Measurements from ENCODE around the gene LTBP4. TPM values are rescaled to one million over a fixed set of nuclear protein-coding genes. Genes with fewer than 3 reads are reported as not detected.

Gene LTBP4
- polyA plus RNA-seq, 1 of the 3 experiments (the other 2 are of a cell fraction) = 24.8 TPM

DNA sequence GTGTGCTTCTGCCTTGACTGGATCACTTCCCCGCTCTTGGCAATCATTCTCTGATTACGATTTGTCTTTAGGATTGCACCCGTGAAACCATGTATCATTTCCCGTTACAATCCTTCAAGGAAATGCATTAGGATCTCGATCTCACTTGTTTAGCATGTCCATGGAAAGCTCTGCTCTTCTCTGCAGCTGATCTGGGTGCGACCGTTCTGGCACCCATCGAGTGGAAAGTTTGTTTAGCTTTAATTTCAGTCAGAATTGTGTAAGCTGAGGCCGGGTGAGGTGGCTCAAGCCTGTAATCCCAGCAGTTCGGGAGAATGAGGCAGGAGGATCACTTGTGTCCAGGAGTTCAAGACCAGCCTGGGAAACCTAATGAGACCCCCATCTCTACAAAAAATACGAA lies 58.4 kb downstream of the LTBP4 start:
- H2AFZ ChIP-seq (ENCODE audit: low read depth) = no peak overlapping the region; the same call in 1 of the 2 replicates
- H3K9ac ChIP-seq = no peak overlapping the region
- TF ChIP-seq CHD2 (IDR thresholded peaks at IDR 0.05; ENCODE audit: low read length, partially characterized antibody) (no peak), RXRA (IDR thresholded peaks at IDR 0.05; ENCODE audit: borderline replicate concordance, low read depth) (no peak), ELF1 (IDR thresholded peaks at IDR 0.05) (no peak), JUND (IDR thresholded peaks at IDR 0.05) (no peak), EP300 (IDR thresholded peaks at IDR 0.05; ENCODE audit: borderline replicate concordance in 1 of 2, low read depth in 1 of 2, low read length in 1 of 2) (no peak), TEAD4 (IDR thresholded peaks at IDR 0.05; ENCODE audit: borderline replicate concordance, insufficient read depth) (no peak), GABPA (IDR thresholded peaks at IDR 0.05; ENCODE audit: low read depth) (no peak), TAF1 (IDR thresholded peaks at IDR 0.05; ENCODE audit: borderline replicate concordance, low read depth, low read length) (no peak), TCF12 (IDR thresholded peaks at IDR 0.05) (no peak), FOSL2 (IDR thresholded peaks at IDR 0.05; ENCODE audit: borderline replicate concordance, low read depth) (no peak), PBX3 (IDR thresholded peaks at IDR 0.05) (no peak), YY1 (IDR thresholded peaks at IDR 0.05; ENCODE audit: low read depth) (no peak), CTCF (IDR thresholded peaks at IDR 0.05) (no peak), MEF2A (IDR thresholded peaks at IDR 0.05; ENCODE audit: borderline replicate concordance, low read depth) (no peak), NRF1 (IDR thresholded peaks at IDR 0.05; ENCODE audit: low read depth, low read length) (no peak), POLR2AphosphoS5 (IDR thresholded peaks at IDR 0.05; ENCODE audit: low read depth, low read length) (no peak)
- TF ChIP-seq, protein P1, sequence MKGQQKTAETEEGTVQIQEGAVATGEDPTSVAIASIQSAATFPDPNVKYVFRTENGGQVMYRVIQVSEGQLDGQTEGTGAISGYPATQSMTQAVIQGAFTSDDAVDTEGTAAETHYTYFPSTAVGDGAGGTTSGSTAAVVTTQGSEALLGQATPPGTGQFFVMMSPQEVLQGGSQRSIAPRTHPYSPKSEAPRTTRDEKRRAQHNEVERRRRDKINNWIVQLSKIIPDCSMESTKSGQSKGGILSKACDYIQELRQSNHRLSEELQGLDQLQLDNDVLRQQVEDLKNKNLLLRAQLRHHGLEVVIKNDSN (IDR thresholded peaks at IDR 0.05; ENCODE audit: borderline replicate concordance, low read depth) = no peak
- no peaks in the 10 kb centered on the region for H3K9me3 ChIP-seq
- H3K4me3 ChIP-seq (ENCODE audit: low read depth in 2 of 2, low read length in 1 of 2) = no peak overlapping the region
- H3K36me3 ChIP-seq (replicated peaks in 1 of 2; ENCODE audit: control insufficient read depth in 1 of 2, insufficient read depth in 2 of 2, low read length in 1 of 2) = no peaks in the 10 kb centered on the region
- POLR2A ChIA-PET = no interaction called here
- H3K9me2 ChIP-seq = no peaks in the 10 kb centered on the region
- no peaks in the 10 kb centered on the region for H4K20me1 ChIP-seq (ENCODE audit: insufficient read depth)
- DNase-seq = no peak
- WGBS (ENCODE audit: low lambda C conversion rate) = 75% methylated on average over 11 of the region's 11 CpGs
- H3K4me1 ChIP-seq (ENCODE audit: control insufficient read depth in 1 of 2, insufficient read depth in 2 of 2, low read depth in 1 of 2, low read length in 1 of 2) = peaks cover 6 to 9% of the 10 kb centered on the region in 2 experiments; a peak in 3 of 4 replicates
- H3F3A ChIP-seq (replicated peaks; ENCODE audit: insufficient read depth) = peaks cover 14% of the 10 kb centered on the region
- no peak overlapping the region for H3K4me2 ChIP-seq
- no peak overlapping the region for H3K27ac ChIP-seq (ENCODE audit: low read depth in 2 of 2, low read length in 1 of 2)
- H3K27me3 ChIP-seq (ENCODE audit: insufficient read depth) = no peaks in the 10 kb centered on the region
- no peaks in the 10 kb centered on the region for H3K79me2 ChIP-seq (ENCODE audit: insufficient read depth)
- CTCF ChIA-PET = interaction anchor here (0.7 kb wide), 1 partner anchor 26 kb away, joined by 3 read pairs; no protein-coding TSS in a partner anchor
